Central memory CD8-positive, alpha-beta T cell (primary cell): Measurements from ENCODE around the gene VTCN1.

Experiments
- ATAC-seq: fragments of 150-1000 bp; cut with Tn5 transposase; replicated peaks from 2 replicates; pipeline ENCODE4 v1.10.0; 2022; ENCODE audit warnings: mild to moderate bottlenecking, moderate FRiP score, moderate number of reproducible peaks; ENCODE audit not compliant: poor library complexity, severe bottlenecking; ENCODE audit errors: extremely low read depth
- DNase-seq, 2 donors: peaks; one replicate each; pipeline ENCODE4 v3.0.0; 2021; ENCODE audit warnings: low spot score in 2 of 2
- H3K27ac Mint-ChIP-seq: one replicate; pipeline ENCODE4 v1.8.0; 2022; ENCODE audit warnings: low read depth, mild to moderate bottlenecking, moderate library complexity, mixed read lengths
- H3K27me3 Mint-ChIP-seq: one replicate; pipeline ENCODE4 v1.8.0; 2022; ENCODE audit warnings: mixed read lengths
- H3K36me3 Mint-ChIP-seq: one replicate; pipeline ENCODE4 v1.8.0; 2022; ENCODE audit warnings: mild to moderate bottlenecking, moderate library complexity, mixed read lengths; ENCODE audit not compliant: insufficient read depth
- H3K4me1 Mint-ChIP-seq: one replicate; pipeline ENCODE4 v1.8.0; 2022; ENCODE audit warnings: mixed read lengths
- H3K4me3 Mint-ChIP-seq: one replicate; pipeline ENCODE4 v1.8.0; 2022; ENCODE audit warnings: mild to moderate bottlenecking, moderate library complexity, mixed read lengths
- H3K9me3 Mint-ChIP-seq: one replicate; pipeline ENCODE4 v1.8.0; 2022; ENCODE audit warnings: mixed read lengths

Gene VTCN1

DNA sequence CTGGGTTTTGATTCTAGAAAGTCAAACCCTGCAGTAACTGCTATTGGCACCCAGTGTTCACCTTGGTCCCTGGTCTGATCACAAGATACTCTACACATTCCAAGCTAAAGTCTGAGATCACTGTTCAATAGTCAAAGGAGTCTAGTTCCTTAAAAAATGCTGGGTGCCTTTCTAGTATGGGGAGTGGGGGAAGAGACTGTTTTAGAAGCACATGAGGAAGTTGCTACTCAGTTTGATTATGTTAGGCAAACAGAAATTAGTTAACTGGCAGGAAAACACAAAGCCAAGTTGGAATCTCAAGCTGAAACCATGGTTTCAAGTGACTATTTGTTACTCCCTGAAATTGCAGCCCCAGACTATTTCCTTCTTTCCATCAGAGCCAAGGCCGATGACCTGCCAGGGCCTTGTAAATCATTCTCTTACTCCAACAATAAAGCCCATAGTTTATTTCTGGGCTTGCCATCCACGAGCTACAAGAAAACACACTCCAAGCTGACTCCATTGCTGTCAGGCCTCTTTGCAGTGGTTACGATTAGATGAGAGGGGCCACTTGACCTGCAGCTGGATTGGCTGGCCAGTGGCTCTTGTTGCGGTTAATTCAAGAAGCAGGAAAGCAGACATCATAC, 21.1 kb upstream of the VTCN1 start:
- Mint-ChIP-seq H3K27ac (no peak overlapping the region), H3K4me3 (no peak overlapping the region), H3K36me3 (no peaks in the 10 kb centered on the region), H3K4me1 (no peaks in the 10 kb centered on the region), H3K27me3 (no peaks in the 10 kb centered on the region), H3K9me3 (no peaks in the 10 kb centered on the region)
- ATAC-seq (no peak), DNase-seq (no peak)

DNA sequence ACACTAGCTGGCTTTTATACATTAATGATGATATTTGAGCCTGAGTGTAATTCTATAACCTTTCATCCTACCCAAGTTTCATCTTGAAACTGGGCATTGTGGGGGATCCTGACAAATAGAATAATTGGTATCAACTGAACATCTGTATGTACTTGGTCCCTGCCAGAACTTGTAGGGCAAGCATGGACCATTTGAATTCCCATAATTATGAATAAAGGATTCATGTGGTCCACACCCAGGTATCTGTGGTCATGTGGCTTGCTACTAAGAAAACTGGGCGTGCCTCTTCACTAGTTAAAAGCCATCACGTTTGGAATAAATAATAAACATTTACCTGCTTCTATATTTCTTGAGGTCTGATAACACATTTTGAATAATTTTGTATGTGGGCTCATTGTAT, 20.6 kb upstream of the VTCN1 start:
- Mint-ChIP-seq H3K36me3 (no peaks in the 10 kb centered on the region), H3K27ac (no peak overlapping the region), H3K4me1 (no peaks in the 10 kb centered on the region), H3K4me3 (no peak overlapping the region), H3K27me3 (peaks cover 5% of the 10 kb centered on the region), H3K9me3 (no peaks in the 10 kb centered on the region)
- ATAC-seq (no peak), DNase-seq (no peak)

GRCh38 chr1:117229217-117229616, 18.5 kb upstream of the VTCN1 start:
- Mint-ChIP-seq H3K9me3 (no peaks in the 10 kb centered on the region), H3K27ac (no peak overlapping the region), H3K36me3 (no peaks in the 10 kb centered on the region), H3K4me3 (no peak overlapping the region), H3K27me3 (peaks cover 26% of the 10 kb centered on the region), H3K4me1 (no peaks in the 10 kb centered on the region)
- no peak for DNase-seq
- ATAC-seq: no peak

DNA sequence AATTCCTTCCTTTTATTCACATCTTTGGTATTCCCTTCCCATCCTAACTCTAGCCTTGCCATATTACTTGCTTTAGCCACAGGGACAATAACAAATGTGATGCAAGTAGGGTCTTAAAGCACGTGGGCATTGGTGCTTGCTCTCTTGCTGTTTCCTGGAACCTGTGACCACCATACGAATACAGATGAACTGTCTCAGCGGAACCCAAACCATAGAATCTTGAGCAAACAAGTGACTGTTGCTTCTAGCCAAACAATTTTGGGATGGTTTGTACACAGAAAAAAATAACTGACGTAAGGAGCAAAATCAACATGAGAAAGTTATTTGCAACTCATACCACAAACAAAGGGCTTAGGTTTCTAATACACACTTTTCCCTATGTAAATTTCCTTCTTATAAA, 15.2 kb upstream of the VTCN1 start:
- no peak overlapping the region for H3K27ac Mint-ChIP-seq
- H3K4me1 Mint-ChIP-seq: no peaks in the 10 kb centered on the region
- DNase-seq: no peak
- no peaks in the 10 kb centered on the region for H3K36me3 Mint-ChIP-seq
- H3K27me3 Mint-ChIP-seq: peaks cover 27% of the 10 kb centered on the region
- H3K4me3 Mint-ChIP-seq: no peak overlapping the region
- no peak for ATAC-seq
- H3K9me3 Mint-ChIP-seq: no peaks in the 10 kb centered on the region

- peaks cover 30% of the 10 kb centered on the region for H3K27me3 Mint-ChIP-seq
- no peak for ATAC-seq
- no peaks in the 10 kb centered on the region for H3K36me3 Mint-ChIP-seq
- no peak for DNase-seq
- H3K9me3 Mint-ChIP-seq: peaks cover 9% of the 10 kb centered on the region
- H3K27ac Mint-ChIP-seq: no peak overlapping the region
- H3K4me1 Mint-ChIP-seq: no peaks in the 10 kb centered on the region
- no peak overlapping the region for H3K4me3 Mint-ChIP-seq
Measured at GRCh38 chr1:117216718-117217117, 6.0 kb upstream of the VTCN1 start.

DNA sequence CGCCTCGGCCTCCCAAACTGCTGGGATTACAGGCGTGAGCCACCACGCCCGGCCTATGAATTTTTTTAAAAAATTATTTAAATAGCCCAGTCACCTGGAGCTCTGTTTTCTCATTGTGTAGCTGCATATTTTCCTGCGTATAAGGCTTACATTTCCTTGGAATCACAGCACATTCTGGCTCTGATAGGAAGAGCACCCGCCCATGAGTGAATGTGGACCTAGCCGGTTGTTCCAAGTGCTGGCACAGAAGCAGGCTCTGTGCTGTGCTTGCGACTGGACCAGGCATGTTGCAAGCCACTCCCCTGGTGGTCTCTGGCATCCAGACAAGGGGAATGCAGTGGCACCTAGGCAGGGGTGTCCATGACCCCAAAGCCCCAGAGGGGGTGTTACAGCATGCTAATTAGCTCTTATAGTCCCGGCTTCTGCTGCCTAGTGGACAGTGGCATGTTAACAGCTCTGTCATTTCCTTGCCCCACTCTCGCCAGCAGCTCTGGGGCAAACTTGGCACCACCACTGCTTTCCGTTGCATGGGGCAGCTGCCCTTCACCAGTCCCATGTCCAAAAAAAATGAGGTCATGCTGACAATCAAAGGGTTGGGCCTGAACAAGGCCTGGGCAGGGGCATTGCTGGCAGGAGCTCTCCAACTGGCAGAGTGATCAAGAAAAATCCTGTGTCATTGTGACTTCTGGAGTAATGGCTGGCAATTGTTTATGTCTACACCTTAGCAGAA, 5.2 kb upstream of the VTCN1 start:
- H3K4me3 Mint-ChIP-seq: no peak overlapping the region
- no peak overlapping the region for H3K27ac Mint-ChIP-seq
- H3K27me3 Mint-ChIP-seq: peaks cover 30% of the 10 kb centered on the region
- peaks cover 9% of the 10 kb centered on the region for H3K9me3 Mint-ChIP-seq
- DNase-seq (no peak), ATAC-seq (no peak)
- H3K4me1 Mint-ChIP-seq: no peaks in the 10 kb centered on the region
- H3K36me3 Mint-ChIP-seq: no peaks in the 10 kb centered on the region

DNA sequence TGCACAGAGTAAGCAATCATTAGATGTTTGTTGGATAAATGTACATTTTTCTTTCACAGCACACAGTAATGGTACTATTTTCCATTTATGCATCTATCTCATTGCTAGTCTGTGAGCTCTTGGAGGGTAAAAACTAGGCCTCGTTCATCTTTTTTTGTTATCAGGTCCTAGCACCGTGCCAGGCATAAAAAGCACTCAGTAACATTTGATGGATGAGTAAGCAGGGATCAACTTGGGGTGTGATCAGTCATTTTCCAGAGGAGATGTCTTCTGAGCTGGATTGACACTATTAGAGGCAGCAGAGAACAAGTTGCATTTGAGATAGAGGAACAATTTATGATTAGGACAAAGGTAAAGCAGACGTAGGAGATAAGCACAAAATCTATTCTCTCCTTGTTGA, 4.3 kb upstream of the VTCN1 start:
- Mint-ChIP-seq H3K9me3 (peaks cover 9% of the 10 kb centered on the region), H3K4me1 (no peaks in the 10 kb centered on the region), H3K36me3 (no peaks in the 10 kb centered on the region), H3K4me3 (no peak overlapping the region), H3K27me3 (peaks cover 38% of the 10 kb centered on the region), H3K27ac (no peak overlapping the region)
- DNase-seq: no peak
- ATAC-seq: no peak

- H3K4me1 Mint-ChIP-seq: no peaks in the 10 kb centered on the region
- ATAC-seq (no peak), DNase-seq (no peak)
- H3K27ac Mint-ChIP-seq: no peak overlapping the region
- no peak overlapping the region for H3K4me3 Mint-ChIP-seq
- H3K9me3 Mint-ChIP-seq: peaks cover 4% of the 10 kb centered on the region
- H3K27me3 Mint-ChIP-seq: peaks cover 39% of the 10 kb centered on the region
- H3K36me3 Mint-ChIP-seq: no peaks in the 10 kb centered on the region
Measured at GRCh38 chr1:117213046-117213445, 2.3 kb upstream of the VTCN1 start.

- Mint-ChIP-seq H3K9me3 (no peaks in the 10 kb centered on the region), H3K36me3 (no peaks in the 10 kb centered on the region), H3K4me1 (no peaks in the 10 kb centered on the region), H3K27me3 (peaks cover 39% of the 10 kb centered on the region), H3K4me3 (no peak overlapping the region), H3K27ac (no peak overlapping the region)
- DNase-seq (no peak), ATAC-seq (no peak)
Measured at GRCh38 chr1:117210386-117210785, 341 bp downstream of the VTCN1 start.

- no peak overlapping the region for H3K4me3 Mint-ChIP-seq
- H3K36me3 Mint-ChIP-seq: no peaks in the 10 kb centered on the region
- H3K27ac Mint-ChIP-seq: no peak overlapping the region
- H3K4me1 Mint-ChIP-seq: no peaks in the 10 kb centered on the region
- no peak for DNase-seq
- no peaks in the 10 kb centered on the region for H3K9me3 Mint-ChIP-seq
- ATAC-seq: no peak
- peaks cover 31% of the 10 kb centered on the region for H3K27me3 Mint-ChIP-seq
Measured at GRCh38 chr1:117209094-117209493, 1.6 kb downstream of the VTCN1 start.

GRCh38 chr1:117208580-117208979, 2.1 kb downstream of the VTCN1 start:
- H3K4me3 Mint-ChIP-seq: no peak overlapping the region
- no peaks in the 10 kb centered on the region for H3K4me1 Mint-ChIP-seq
- H3K9me3 Mint-ChIP-seq: no peaks in the 10 kb centered on the region
- H3K36me3 Mint-ChIP-seq: no peaks in the 10 kb centered on the region
- H3K27ac Mint-ChIP-seq: no peak overlapping the region
- peaks cover 31% of the 10 kb centered on the region for H3K27me3 Mint-ChIP-seq
- no peak for DNase-seq
- no peak for ATAC-seq

- H3K27ac Mint-ChIP-seq: no peak overlapping the region
- H3K4me1 Mint-ChIP-seq: no peaks in the 10 kb centered on the region
- H3K9me3 Mint-ChIP-seq: no peaks in the 10 kb centered on the region
- ATAC-seq (no peak), DNase-seq (no peak)
- H3K36me3 Mint-ChIP-seq: no peaks in the 10 kb centered on the region
- peaks cover 54% of the 10 kb centered on the region for H3K27me3 Mint-ChIP-seq
- no peak overlapping the region for H3K4me3 Mint-ChIP-seq
Measured at GRCh38 chr1:117205368-117205767, 5.4 kb downstream of the VTCN1 start.

- DNase-seq (no peak), ATAC-seq (no peak)
- H3K4me1 Mint-ChIP-seq: no peaks in the 10 kb centered on the region
- H3K9me3 Mint-ChIP-seq: no peaks in the 10 kb centered on the region
- peaks cover 46% of the 10 kb centered on the region for H3K27me3 Mint-ChIP-seq
- no peaks in the 10 kb centered on the region for H3K36me3 Mint-ChIP-seq
- no peak overlapping the region for H3K4me3 Mint-ChIP-seq
- H3K27ac Mint-ChIP-seq: no peak overlapping the region
Measured at GRCh38 chr1:117201808-117202207, 8.9 kb downstream of the VTCN1 start.
